ENCODE data around the gene ATPAF2. TPM values are rescaled to one million over a fixed set of nuclear protein-coding genes. Genes with fewer than 3 reads are reported as not detected.
A peak's percentile ranks its signal among the peaks of the same experiment; 100 is the strongest.

The ATPAF2 gene
- polyA plus RNA-seq, 2 of the 4 experiments (the other 2 are of a cell fraction): 20.0 to 21.4 TPM

GRCh38 chr17:17981330-17981729 is 57.6 kb downstream of the ATPAF2 start:
- ATAC-seq (no peak), DNase-seq (ENCODE audit: low read depth in 1 of 2, low spot score in 1 of 2) (no peak), FAIRE-seq (no peak)
- no peak overlapping the region for H3K4me3 ChIP-seq
- ChIA-PET POLR2A (no interaction called here), CTCF (interaction anchor here (0.9 to 6.7 kb wide), 5 partner anchors 13 to 52 kb away, joined by 3 to 34 read pairs (median 4); no protein-coding TSS in a partner anchor)
- 79% methylated on average over 9 of the region's 9 CpGs for WGBS (ENCODE audit: missing lambda C conversion rate)
- H3K27ac ChIP-seq: no peak overlapping the region
- H3K4me1 ChIP-seq: no peaks in the 10 kb centered on the region
- no peaks in the 10 kb centered on the region for H3K9me3 ChIP-seq
- TF ChIP-seq SMC3 (IDR thresholded peaks at IDR 0.05): no peak
- no peak for TF ChIP-seq RNF2 (IDR thresholded peaks at IDR 0.05; ENCODE audit: borderline replicate concordance, low read depth)
- no peak for TF ChIP-seq CBX8 (IDR thresholded peaks at IDR 0.05)
- no peak for TF ChIP-seq ZSCAN20 (CRISPR knock-in tag; IDR thresholded peaks at IDR 0.05)
- TF ChIP-seq POLR2AphosphoS2 (conservative IDR thresholded peaks at IDR 0.05; ENCODE audit: low read length): no peak
- no peak for TF ChIP-seq KDM1A (IDR thresholded peaks at IDR 0.05; ENCODE audit: low read depth)
- no peak for TF ChIP-seq EHF (CRISPR knock-in tag; IDR thresholded peaks at IDR 0.05)
- TF ChIP-seq TFCP2L1 (CRISPR knock-in tag; IDR thresholded peaks at IDR 0.05): no peak
- TF ChIP-seq RFX5 (IDR thresholded peaks at IDR 0.05): no peak
- TF ChIP-seq ZNF302 (CRISPR knock-in tag; IDR thresholded peaks at IDR 0.05): no peak
- no peak for TF ChIP-seq NPAS2 (CRISPR knock-in tag; IDR thresholded peaks at IDR 0.05; ENCODE audit: borderline replicate concordance)
- no peak overlapping the region for H3K4me2 ChIP-seq

DNA sequence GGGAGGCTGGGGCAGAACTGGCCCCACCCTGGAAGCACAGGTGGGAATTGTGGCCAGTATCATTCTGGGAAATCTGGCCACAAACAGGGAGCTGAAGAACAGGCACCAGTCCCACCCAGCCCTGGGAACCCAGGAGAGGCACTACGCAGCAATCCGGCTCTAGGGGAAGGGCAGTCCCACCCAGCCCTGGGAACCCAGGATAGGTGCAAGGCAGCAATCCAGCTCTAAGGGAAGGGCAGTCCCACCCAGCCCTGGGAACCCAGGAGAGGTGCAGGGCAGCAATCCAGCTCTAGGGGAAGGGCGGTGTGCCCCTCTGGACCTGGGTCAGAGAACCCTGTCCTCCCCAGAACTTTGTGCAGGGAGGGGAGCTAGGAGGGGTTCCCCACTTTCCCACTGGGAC is 59.2 kb downstream of the ATPAF2 start:
- 88% methylated on average over 3 of the region's 3 CpGs for WGBS (ENCODE audit: missing lambda C conversion rate)
- Histone ChIP-seq H3K9me3 (no peaks in the 10 kb centered on the region), H3K4me3 (no peak overlapping the region), H3K4me1 (no peaks in the 10 kb centered on the region), H3K27ac (peak overlapping the region in 1 of 2 experiments; percentile 0; a peak in 1 of 6 replicates), H3K4me2 (no peak overlapping the region)
- ATAC-seq (no peak), FAIRE-seq (no peak), DNase-seq (ENCODE audit: low read depth in 1 of 2, low spot score in 1 of 2) (no peak)
- POLR2A ChIA-PET: no interaction called here
- CTCF ChIA-PET: interaction anchor here (1.3 to 2.3 kb wide), 5 partner anchors 11 to 89 kb away, joined by 4 to 5 read pairs (median 4); no protein-coding TSS in a partner anchor
- TF ChIP-seq NPAS2 (CRISPR knock-in tag; IDR thresholded peaks at IDR 0.05; ENCODE audit: borderline replicate concordance) (no peak), CBX8 (IDR thresholded peaks at IDR 0.05) (no peak), CTCF (IDR thresholded peaks at IDR 0.05) (no peak), MAX (IDR thresholded peaks at IDR 0.05) (no peak), MAZ (IDR thresholded peaks at IDR 0.05; ENCODE audit: borderline replicate concordance, low read depth, low read length) (no peak), RARB (CRISPR knock-in tag; IDR thresholded peaks at IDR 0.05) (no peak)
- TF ChIP-seq, protein P1, sequence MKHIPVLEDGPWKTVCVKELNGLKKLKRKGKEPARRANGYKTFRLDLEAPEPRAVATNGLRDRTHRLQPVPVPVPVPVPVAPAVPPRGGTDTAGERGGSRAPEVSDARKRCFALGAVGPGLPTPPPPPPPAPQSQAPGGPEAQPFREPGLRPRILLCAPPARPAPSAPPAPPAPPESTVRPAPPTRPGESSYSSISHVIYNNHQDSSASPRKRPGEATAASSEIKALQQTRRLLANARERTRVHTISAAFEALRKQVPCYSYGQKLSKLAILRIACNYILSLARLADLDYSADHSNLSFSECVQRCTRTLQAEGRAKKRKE (CRISPR knock-in tag; IDR thresholded peaks at IDR 0.05; ENCODE audit: low read depth): no peak
- TF ChIP-seq, protein P2, sequence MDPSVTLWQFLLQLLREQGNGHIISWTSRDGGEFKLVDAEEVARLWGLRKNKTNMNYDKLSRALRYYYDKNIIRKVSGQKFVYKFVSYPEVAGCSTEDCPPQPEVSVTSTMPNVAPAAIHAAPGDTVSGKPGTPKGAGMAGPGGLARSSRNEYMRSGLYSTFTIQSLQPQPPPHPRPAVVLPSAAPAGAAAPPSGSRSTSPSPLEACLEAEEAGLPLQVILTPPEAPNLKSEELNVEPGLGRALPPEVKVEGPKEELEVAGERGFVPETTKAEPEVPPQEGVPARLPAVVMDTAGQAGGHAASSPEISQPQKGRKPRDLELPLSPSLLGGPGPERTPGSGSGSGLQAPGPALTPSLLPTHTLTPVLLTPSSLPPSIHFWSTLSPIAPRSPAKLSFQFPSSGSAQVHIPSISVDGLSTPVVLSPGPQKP (IDR thresholded peaks at IDR 0.05; ENCODE audit: low read depth, low read length): no peak

- TF ChIP-seq JUN (IDR thresholded peaks at IDR 0.05): no peak
- TF ChIP-seq MAFK (IDR thresholded peaks at IDR 0.05; ENCODE audit: partially characterized antibody): no peak
- no peak for TF ChIP-seq GATA3 (IDR thresholded peaks at IDR 0.05; ENCODE audit: borderline replicate concordance)
- TF ChIP-seq, protein P1 (CRISPR knock-in tag; IDR thresholded peaks at IDR 0.05; ENCODE audit: low read depth): no peak
- TF ChIP-seq ZFP36 (IDR thresholded peaks at IDR 0.05; ENCODE audit: borderline replicate concordance, partially characterized antibody): no peak
- no peak for TF ChIP-seq FOXS1 (CRISPR knock-in tag; IDR thresholded peaks at IDR 0.05)
- no peak for TF ChIP-seq HEYL (CRISPR knock-in tag; IDR thresholded peaks at IDR 0.05)
- no peak for TF ChIP-seq HDAC2 (IDR thresholded peaks at IDR 0.05)
- TF ChIP-seq POLR2A (IDR thresholded peaks at IDR 0.05; ENCODE audit: low read length): no peak
- DNase-seq (ENCODE audit: low read depth in 1 of 2, low spot score in 1 of 2): no peak
- POLR2A ChIA-PET: no interaction called here
- Histone ChIP-seq H3K9me3 (no peaks in the 10 kb centered on the region), H3K4me1 (peaks cover under 1% of the 10 kb centered on the region; the same call in 1 of the 3 replicates), H3K4me2 (no peak overlapping the region), H3K4me3 (no peak overlapping the region), H3K27ac (peak overlapping the region in 1 of 2 experiments; percentile 0; a peak in 1 of 6 replicates)
- CTCF ChIA-PET: interaction anchor here (1.3 to 2.3 kb wide), 3 partner anchors 13 to 88 kb away, joined by 4 to 5 read pairs (median 5); no protein-coding TSS in a partner anchor
- no peak; a peak in 1 of 6 replicates for ATAC-seq
- FAIRE-seq: no peak
- WGBS (ENCODE audit: missing lambda C conversion rate): 70% methylated on average over 14 of the region's 14 CpGs
Observed at GRCh38 chr17:17978481-17979424, 60.2 kb downstream of the ATPAF2 start.
